Activated CD8-positive, alpha-beta memory T cell treated with anti-CD3 and anti-CD28 coated beads, Interleukin-2, amount 50 U/mL, for 1 hour (primary cell): ENCODE measurements around the gene PDZRN4.

ENCODE experiments used
- DNase-seq: peaks from one replicate; pipeline ENCODE4 v3.0.0-alpha.2; 2020; ENCODE audit errors: extremely low read depth

The PDZRN4 gene

DNA sequence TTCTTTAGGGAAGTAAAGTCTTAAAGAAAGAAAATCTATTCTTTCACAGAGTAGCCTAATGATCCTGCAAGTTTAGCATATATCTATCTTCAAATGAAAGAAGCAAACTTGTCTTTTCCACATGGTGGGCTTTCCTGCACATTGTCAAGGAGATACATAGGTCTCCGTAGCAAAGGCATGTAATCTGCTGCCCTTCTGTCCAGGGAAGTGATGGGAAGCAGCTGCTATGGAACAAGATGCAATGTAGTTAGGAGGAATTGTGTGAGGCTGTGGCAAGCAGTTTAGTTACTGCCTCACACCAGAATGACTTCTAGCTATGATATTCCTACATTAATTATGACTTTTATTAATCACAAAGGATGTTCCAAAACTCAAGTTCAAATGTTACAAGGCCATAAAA is 174.4 kb downstream of the PDZRN4 start:
- no peak for DNase-seq

DNA sequence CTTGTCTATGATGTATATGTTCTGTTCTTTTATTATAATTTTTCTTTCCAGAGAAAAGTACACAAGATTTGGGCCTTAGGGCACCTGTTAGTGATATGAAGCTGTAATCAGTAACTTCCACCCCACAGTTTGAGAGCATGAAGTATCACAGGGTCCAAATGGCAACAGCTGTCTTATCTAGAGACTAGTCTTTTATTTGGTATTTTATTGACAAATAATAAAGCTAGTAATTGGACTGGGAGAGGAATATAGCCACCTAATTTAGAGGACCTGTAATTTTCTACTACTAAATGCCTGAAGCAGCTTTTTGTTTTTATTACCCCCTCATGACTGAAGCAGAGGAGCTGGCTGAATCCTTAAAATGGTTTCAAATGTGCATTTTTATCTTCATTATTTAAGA is 174.8 kb downstream of the PDZRN4 start:
- no peak for DNase-seq

DNA sequence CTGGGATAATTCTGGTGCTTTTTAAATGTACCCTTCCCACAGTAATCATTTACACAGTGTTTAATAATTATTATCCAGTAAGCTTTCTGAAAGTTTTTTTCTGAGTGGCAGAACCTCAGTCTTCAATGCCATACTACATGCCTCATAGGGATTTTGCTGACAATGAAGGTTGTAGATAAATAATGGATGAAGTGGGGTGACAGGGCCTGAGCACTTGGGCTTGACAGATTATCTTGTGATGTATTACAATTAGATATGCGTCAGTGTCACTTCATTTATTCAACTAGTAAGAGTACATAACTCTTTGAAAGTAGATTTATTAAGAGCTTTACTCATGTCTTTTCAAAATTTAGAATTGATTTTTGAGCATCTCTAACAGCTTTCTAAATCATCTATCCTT is 176.1 kb downstream of the PDZRN4 start:
- DNase-seq: no peak

DNA sequence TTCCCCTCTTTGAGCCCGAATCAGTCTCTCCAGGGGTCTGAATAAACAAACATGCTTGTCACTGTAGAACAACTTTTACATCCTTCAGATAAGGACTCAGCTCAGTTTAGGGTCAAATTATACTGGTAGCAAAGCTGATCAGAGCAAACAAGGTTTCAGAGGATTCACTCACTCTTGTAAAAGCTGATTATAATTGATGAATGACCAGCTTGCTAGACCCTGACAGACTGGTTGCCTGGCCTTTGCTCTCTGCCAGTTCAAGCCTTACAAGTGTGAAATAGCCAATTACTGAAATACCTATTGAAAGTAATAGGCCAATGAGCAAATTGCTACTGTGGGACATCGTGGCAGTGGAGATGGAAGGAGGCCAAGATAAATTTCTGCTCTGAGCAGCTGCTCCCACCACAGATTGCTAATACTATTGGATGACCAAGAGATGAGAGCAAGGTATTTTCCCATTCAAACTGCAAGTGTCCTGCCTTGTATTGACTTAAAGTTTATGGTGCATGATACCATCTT is 177.6 kb downstream of the PDZRN4 start:
- no peak for DNase-seq

DNA sequence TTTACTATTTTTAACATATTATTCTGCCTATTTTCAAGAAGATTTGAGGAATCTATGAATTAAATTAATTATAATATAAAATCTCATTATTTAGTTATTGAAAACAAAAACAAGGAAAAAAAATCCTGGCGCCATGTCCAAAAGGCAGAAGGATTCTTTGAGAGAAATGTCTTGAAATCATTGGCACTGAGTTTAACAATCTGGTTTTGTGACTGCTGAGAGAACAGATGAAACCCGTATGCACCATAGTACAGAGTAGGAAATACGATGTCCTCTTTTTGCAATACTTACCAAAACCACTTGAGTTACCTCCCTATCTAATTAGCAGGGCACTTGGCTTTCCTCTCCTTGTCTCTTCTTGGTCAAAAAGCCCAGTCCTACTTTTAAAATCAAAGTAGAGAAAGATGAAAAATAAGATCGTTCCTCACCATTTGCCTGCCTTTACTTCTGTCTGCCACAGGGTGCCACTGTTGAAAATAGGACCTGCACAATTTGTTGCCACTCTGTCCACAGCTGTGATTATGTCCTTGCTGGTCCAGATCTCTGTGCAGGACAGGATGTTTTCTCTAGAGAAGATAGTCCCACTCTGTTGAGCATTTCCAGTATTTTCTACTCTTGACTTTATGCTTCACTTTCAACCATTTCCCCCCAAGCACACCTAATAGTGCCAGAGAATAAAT is 179.7 kb downstream of the PDZRN4 start:
- DNase-seq: no peak

DNA sequence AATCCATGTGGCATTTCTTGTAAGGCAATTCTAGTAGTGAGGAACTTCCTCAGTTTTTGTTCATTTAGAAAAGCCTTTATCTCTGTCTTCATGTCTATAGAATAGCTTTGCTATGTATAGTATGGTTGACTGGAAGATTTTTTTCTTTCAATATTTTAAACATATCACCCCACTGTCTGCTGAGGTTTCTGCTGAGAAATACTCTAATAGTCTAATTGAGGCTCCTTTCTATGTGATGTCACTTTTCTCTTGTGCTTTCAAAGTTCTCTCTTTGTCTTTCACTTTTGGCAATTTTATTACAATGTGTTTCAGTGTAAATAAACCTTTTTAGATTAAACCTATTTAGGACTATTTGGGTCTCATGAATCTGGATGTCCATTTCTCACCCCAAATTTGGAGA is 192.8 kb downstream of the PDZRN4 start:
- DNase-seq: no peak

DNA sequence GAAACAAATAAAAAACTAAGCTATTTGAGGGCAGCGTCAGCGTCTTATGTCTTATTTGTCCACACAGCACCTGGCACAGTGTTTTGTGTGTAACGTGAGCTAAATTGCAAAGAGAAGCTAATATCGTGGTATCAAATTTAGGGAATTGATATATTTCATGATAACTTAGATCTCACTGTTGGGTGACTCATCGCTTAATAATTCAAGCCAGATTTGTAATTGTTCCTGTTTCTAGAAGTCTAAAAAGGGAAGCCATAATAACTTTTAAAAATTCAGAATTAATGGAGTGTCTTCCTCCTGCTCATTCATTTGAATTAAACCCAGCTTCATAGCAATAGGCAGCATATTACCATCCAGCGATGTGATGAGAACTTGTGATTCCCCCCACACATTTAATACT is 214.7 kb downstream of the PDZRN4 start:
- no peak for DNase-seq

DNA sequence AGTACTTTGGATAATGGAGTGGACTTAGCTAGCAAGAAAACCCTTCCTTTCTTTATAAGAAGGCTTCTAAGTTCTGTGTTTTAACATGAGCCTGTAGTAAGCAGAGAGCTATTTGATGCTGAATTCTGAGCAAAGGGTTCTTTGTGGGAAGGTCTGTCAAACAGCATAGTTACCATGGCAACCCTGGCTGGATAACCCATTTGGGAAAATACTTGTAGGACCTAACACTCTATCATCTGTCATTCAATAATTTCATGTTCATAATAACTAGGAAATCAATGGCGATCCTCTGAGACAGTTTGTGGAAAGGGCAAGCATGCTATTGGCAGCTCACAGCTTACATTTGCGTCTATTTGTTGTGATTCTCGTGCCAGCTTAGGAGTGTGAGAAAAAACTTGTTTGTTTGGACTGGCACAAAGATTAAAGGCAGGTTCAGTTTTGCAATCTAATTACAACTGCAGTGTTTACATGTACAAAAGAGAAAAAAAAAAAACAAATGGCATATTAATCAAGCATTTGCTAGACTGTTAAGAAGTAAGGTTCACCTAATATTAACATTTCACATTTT is 219.2 kb downstream of the PDZRN4 start:
- no peak for DNase-seq

DNA sequence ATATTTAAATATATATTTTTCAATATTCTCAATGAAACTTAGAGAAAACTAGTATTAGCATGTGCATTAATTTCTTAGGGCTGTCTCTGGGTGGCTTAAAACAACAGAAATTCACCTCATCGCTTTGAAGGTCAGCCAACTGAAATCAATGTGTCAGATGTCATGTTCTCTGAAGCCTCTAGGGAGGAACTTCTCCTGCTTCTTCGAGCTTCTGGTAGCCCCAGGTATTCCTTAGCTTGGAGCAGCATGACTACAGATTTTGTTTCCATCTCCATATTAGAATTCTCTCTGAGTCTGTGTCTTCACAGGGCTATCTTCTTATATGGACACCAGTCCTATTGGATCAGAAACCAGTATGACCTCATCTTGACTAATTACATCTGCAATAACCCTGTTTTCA is 221.5 kb downstream of the PDZRN4 start:
- no peak for DNase-seq

DNA sequence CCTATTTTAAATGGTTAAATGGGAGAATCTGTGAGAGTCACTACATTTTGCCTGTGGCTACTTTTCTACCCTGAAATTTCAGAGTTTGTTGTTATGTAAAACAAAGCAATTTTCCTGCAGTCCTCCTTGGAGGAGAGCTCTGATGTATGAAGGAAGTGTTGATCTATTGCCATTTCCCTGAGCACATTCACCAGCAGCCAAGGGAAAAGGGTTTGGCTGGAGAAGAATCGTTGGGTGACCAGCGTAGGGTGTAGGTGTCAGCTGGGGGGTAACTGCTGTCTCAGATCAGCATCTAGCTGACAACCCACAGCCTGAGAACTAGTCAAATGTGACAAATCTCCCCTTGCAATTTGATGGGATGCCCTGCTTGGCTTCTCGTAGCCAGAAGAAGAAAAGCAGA is 230.5 kb downstream of the PDZRN4 start:
- no peak for DNase-seq

DNA sequence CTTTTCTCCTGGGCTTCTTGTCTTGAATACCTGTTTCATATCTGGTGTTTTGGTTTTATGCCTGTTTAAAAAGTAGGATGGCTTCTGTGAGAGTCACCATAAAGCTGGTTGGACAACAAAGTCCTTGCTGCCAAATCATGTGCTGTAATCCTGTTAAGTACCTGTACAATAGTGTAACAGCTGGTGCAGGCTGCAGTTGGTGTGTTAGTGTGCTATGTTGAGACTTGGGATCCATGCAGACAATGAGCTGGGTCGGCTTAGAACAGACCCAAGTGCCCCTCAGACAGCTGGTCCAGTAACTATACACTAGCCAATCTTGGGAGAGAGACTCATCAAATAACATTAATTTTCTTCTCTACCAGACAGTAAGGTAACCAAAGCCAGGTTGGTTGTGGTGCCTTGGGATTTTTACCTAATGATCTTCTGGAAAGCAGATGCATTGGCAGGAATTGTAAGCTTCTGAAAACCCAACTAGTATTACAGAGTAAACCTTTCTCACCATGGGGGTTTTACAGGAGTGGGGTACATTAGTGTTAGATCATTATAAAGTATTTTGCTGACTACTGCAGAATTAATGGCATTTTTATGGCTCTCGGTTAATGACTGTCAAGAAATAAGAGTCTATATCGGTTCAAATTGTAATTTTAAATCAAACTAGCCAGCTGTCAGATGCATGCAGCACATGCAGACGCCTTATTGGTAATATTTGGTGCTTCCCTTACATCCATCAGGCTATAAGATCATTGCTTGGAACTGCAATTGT is 231.2 kb downstream of the PDZRN4 start:
- DNase-seq: no peak

DNA sequence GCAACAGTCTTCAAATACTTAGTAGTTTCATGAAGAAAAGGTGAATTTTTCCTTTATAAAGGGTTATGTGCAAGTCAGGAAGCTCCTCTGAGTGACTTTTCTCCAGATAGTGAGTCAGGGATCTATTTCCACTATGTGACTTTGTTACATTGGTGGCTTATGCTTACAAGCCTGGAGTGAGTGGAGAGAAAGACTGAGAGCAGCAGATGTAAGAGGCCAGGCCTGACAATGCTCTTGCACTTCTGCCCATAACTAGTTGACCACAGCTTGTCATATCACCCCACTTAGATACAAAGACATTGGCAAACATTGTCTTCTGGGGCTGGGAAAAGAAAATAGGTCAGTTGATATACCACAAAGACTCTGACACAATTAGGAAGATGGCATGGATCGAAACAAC is 236.5 kb downstream of the PDZRN4 start:
- no peak for DNase-seq

DNA sequence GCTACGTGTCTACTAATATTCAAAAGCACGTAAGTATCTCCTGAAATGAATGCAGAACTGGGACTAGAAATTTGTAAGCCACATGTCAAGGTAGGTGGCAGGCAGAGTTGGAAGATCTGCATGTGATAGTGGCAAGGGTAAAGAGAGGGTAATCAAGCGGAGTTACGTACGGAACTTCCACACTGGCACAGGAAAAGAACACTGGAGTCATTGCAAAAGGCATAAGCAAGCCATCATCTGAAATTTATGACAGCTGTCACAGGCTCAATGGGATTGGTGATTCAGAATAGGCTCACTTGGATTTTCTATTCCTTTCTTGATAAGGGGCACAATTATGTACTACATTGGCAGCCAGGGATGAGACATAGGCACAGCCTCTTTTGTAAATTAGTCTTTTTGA is 245.3 kb downstream of the PDZRN4 start:
- no peak for DNase-seq

DNA sequence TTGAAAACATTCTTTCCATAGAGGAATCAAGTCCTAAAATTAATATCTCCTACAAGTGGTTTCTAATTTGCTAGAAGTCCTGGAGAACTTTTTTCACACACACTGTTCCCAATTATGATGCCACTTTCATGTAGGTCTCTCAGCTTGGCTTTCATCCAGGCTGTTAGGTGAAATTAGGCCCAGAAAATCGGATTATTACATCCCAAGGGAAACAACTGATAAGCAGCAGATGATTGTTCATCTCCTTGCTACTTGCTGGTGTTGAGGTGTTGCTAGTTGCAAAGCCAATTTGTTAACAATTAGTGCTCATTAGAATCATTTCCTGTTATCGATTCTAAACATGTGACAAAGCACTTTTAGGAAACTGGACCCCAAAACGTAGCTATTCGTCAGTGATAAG is 248.0 kb downstream of the PDZRN4 start:
- no peak for DNase-seq

DNA sequence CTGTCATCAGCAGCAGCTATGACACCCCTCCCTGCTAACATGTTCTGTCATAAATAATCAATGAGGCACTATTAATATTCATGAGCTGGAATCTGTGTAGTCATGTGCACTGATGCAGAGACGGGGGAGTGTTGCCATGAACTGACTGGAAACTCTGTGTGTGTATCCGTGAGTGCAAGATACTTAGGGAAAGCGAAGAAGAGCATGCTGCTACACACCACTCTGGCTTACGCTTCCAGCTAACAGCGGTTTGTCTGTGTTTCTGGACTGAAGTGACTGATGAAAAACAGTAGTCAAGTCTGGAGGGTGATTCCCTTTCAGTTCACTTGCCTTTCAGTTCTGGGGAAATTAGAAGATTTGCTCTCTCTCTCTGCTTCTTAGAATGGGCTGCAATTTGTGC is 249.4 kb downstream of the PDZRN4 start:
- DNase-seq: no peak

DNA sequence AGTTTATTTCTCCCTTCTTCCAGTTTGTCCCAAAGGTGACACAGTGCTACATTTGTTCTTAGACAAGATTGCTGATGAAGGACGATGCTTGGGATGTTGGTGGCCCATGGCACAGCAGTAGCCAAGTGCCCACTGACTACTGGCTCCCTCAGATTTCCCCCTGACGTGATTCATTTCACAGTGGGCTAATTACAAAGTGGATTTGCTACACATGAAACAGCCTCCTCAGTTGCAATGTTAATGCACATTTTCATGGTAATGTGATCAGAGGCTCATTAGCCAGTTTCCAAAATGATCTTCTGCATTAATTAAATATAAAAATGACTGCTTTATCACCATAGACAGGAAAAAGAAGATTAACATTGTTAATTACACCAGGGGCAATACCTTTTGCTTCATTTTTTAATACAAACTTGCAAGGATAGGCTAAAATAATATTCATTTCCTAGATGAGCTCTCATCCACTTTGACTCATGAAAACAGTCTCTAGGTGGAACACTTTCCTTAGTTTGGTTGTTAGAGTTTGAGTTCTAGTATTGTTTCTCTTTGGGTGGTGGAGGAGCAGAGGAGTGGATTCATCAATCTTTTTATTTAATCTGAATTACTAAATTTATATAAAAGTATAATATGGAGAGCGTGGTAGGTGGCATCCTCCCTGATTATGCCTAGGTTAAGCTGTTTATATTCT is 250.9 kb downstream of the PDZRN4 start:
- DNase-seq: no peak

DNA sequence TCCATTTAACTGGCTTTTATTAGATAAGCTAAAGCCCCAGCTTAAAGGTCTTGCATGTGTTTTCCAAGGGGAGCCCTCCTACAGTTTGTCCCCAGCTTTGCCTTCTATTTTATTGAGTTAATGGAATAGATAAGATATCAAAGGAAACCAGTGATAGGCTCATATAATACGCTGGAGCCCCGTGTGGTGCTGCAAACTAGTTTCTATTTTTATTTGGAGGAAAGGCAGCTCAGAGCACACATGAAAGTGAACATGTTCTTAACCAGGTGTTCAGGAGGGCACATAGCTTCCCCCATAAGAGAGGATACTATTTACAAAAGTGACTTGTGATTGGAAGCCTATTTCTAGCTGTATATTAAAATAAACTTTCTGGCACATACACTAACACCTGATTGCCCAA is 251.7 kb downstream of the PDZRN4 start:
- DNase-seq: no peak

DNA sequence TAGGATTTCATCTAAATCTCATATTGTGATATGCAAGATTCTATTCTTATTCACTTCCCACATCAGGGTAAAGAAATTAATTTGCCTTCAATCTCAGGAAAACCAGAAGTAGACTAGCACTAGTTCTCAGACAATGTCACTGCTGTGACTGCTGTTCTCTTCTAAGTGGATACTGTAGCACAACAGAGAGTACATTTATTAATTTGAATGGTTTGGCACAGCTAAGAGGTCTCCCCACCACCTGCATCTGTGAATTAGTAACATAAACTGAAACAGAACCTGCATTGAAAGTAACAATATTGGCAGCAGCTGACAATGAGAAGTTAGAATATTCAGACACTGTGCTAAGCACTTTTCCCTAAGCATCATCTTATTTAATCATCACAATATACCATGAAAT is 253.1 kb downstream of the PDZRN4 start:
- DNase-seq: no peak

DNA sequence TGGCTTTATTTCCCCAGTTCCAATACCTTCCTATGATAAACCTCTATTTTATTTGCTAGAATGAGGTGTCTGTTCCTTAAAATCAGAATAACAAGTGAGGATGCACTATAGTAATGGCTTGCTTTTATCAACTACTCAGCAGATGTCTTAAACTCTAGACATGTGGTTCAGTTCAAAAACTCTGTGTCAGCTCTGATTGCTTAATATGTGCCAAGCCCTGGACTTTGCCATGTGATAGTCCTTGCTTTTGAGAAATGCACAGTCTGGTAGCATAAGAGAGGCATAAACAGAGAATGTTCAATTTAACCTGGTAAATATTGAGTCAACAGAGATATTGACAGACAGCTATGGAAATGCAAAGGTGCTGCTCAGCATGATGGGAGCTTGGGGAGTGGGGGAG is 254.8 kb downstream of the PDZRN4 start:
- DNase-seq: no peak

DNA sequence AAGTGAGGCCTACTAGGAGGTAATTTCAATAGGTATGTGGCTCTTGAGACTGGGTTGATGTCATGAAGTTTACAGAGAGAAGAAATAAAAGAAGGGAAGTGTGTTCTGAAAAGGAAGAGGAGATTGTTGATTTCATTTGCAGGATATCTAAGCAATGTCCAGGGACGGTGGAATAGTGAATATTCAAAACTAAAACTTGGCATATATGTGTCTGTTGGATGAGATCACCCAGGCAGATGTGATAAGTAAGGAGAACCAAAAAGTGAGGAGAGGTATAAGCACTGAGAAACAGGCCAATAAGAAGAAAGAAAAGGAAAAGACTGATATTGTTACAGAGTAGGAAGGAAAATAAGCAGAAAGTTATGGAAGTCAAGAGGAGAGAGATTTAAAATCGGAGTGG is 255.6 kb downstream of the PDZRN4 start:
- DNase-seq: no peak

DNA sequence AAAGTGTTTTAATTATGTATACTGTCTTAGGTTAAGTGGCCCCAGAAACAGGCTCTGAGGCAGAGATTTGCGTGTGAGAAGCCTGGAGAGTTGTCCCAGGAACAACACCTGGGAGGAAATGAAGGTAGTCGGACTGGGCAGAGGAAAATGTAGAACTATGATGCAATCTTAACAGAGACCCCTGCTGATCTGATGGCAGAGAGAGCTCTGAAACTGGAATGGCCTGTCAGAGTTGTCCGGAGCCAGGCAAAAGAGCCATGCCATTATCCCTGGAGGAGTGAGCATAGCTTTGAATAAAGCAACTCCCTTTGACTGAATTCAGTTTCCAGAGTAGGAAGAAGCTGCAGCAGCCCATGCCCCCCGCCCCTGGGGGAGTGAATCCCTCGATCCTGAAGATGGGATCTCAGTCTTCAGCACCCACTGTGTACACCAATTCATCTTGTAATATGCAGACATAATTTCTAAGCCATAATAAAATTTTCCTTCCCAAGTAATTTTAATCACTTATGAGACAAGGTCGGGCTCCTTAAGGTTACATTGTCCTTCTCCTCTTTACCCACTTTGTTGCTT is 264.8 kb downstream of the PDZRN4 start:
- DNase-seq: no peak

DNA sequence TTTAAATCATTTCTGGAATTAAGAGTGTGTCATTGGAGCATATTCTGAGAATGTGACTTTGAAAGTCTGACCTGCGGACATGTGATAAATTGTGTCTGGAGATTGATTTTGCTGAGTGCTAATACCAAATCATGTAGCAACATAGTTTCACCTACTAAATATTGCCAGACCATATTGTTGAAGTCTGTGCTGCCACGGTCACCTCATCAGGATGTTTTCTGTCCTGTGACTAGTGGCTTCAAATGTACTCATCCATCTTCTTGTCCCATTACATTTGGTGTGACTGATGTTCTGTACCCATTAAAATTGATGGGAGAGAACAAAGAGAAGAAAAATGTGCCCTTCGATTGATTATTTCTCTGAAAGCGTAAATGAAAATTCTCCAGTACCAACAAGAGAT is 265.3 kb downstream of the PDZRN4 start:
- DNase-seq: no peak
